ENCODE results near the gene CHD9NB.

The CHD9NB gene

DNA sequence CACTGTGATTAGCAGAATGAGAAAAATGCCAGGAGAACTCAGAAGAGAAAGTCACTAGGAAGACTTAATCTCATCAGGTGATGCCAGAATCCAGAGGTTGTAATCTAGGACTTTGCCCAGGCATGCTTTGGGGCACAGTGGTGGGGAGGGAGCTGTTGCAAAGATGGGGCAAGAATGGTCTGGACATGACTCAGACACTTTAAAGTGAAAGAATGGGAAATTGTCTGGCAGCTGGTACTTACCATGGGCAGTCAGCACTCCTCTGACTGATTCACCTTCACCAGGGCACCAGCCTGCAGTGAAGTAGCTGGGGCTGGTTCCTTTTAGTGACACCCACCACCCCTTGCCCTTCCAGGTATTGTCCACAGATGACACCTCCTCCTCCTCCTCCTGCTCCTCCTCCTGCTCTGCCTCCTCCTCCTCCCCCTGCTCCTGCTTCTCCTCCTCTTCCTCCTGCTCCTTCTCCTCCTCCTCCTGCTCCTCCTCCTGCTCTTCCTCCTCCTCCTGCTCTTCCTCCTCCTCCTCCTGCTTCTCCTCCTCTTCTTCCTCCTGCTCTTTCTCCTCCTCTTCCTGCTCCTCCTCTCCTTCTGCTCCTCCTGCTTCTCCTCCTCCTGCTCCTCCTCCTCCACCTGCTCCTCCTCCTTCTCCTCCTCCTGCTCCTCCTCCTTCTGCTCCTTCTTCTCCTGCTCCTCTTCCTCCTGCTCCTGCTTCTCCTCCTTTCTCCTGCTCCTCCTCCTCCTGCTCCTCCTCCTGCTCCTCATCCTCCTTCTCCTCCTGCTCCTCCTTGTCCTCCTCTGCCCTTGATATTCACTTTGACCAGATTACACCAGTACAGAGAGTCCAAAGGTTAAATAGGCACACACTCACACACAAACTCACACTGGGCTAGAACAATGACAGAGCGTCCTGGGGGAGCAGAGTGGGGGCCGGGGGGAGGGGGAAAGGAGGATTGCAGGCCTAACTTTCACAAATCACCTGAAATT, at the start of gene CHD9NB:
Gene CHD9NB, minus strand, starts transcription at position 379 of the 983 bp plus-strand sequence. CDS start 8,739 bp downstream, outside the sequence.
- no peak for DNase-seq

DNA sequence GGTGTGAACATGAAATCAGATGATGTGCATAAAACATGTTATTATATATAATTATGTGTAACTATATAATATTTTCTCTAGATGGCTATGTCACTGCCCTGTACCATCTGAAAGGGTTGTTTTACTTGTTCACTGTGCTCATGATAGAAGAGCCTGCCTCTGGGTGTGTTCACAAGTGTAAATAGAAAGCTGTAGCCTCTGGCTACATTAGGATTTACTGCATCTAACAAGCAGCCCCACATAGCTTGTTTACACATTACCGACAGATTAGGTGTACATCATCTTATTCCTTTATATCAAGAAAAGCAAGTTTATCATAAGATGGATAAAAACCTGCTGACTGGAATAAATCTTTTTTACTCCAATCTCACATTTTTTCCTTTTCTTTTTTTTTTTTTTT, 48.2 kb upstream of the CHD9NB start:
- DNase-seq, result no peak

DNA sequence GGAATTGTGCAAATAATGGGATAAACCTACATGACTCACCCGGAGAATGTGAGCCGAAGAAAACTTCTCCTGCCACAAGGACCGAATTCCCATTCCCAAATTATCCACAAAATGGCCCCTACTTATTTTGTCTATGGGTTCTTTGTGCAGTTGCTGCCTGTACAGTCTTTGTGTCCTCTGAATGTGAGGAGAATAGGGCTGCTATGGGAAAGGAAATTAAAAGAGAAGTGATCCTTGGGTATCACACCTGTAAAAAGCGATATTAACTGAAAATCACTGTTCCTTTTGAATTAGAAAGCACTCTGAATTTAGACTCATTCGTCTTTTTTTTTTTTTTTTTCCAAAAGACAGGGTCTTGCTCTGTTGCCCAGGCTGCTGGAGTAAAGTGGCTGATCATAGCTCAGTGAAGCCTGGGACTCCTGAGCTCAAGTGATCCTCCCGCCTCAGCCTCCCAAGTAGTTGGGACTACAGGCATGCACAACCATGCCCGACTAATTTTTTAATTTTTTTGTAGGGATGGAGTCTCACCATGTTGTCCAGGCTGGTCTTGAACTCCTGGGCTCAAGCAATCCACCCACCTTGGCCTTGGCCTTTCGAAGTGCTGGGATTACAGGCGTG, 47.5 kb upstream of the CHD9NB start:
- DNase-seq, result no peak

DNA sequence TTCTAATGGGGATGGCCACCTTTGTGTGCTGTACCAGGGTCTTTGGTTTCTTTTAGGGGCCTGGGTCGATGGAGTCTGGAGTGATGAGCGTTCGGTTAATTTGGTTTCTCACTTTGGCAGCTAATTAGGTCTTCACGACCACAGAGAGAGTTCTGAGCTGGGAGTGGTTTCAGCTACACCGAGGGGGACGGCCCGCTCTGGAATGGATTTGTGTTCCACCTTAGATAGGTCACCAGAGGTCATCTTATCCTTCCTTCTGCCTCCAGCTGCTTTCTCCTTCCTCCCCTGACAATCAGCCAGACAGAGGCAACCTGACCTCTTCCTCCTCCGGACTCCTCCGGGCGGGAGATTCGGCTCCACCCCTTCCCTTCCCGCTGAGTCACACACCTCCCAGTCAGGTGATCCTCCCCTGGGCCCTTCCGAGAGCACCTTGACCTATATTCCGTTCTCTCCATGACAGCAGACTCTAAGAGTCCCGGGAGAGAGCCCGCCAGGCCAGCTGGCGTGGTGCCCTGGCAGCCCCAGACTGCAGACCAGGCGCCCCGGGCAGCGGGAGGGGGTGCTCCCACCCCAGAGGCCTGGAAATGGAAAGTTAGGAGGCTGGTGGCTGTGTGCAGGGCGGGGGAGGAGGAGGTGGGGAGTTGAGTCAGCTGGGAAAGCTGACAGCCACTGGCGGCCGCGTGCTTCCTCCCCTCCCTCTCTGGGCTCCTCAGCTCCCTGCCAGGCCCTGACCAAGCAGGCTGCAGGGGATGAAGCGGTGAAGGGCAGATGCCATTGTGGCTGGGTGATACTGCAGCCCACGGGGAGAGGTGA, 46.8 kb upstream of the CHD9NB start:
- DNase-seq, result peak; percentile 54

DNA sequence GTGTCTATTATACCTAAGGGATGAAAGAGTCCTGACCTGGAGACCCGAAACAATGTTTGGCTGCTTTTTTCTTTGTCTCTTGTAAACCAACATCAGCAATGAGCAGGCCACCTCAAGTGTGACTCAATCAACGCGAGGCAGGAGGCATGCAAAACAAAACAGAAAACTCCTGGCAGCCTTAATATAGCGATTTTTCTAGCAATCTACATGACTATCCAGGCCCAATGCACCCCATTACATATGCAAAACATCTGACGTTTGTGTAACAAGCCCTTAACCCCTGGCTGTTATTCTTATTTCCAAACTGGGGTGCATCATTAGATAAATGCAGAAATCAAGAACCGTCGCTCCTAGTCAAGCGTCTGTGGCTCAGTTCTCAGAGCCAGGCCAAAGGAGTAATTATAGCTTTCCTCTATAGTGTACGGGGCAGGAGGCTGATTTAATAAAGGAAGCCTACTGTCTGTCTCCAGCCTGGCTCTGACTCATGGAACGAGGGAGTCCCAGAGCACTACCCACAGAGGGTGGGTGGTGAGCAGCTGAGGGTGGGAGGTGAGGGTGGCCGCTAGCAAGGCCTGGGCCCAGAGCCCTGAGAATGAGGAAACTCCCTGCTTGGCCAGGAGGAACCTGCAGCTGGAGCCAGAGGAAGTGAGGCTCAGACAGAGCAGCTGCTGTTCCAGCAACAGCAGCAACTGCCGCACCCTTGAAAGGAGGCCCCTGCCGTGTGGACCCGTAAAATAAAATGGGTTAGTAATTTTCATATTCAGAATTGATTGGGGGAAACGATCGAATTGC, 46.0 kb upstream of the CHD9NB start:
- peak; percentile 52 for DNase-seq

DNA sequence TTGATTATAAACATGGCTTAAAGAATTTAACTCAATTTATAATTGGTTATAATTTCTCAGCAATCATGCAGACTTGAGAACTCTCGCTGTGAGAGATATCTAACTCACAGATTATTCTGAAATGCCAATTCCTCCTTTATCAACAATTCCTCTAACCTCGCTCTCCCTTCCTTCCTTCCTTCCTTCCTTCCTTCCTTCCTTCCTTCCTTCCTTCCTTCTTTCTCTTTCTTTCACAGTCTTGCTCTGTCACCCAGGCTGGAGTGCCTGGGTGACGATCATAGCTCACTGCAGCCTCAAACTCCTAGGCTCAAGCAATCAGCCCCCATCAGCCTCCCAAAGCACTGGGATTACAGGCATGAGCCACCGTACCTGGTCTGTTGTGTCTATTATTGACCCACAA, 44.5 kb upstream of the CHD9NB start:
- no peak for DNase-seq

- DNase-seq, result peak; percentile 35
Observed at GRCh38 chr16:53094013-53094630, 41.4 kb upstream of the CHD9NB start.

GRCh38 chr16:53093162-53093744, 40.6 kb upstream of the CHD9NB start:
- DNase-seq, result no peak

- no peak for DNase-seq
Observed at GRCh38 chr16:53092284-53092683, 39.6 kb upstream of the CHD9NB start.

GRCh38 chr16:53091466-53092211, 38.9 kb upstream of the CHD9NB start:
- no peak for DNase-seq

- DNase-seq, result no peak
Observed at GRCh38 chr16:53090591-53091411, 38.1 kb upstream of the CHD9NB start.

DNA sequence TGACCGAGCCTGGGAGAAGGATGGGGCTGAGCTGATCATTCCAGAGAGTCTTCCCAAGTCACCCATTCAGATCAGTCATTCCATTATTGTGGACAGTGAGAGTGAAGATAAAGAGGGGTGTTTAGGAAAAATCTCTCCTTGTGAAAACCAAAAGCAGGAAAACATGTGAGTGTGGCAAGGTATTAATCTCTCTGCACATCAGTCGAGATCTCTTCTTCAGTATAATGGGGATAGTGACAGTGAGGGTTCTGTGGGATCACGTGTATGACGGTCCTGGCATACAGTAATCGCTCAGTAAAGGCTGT, 37.5 kb upstream of the CHD9NB start:
- DNase-seq, result no peak

DNA sequence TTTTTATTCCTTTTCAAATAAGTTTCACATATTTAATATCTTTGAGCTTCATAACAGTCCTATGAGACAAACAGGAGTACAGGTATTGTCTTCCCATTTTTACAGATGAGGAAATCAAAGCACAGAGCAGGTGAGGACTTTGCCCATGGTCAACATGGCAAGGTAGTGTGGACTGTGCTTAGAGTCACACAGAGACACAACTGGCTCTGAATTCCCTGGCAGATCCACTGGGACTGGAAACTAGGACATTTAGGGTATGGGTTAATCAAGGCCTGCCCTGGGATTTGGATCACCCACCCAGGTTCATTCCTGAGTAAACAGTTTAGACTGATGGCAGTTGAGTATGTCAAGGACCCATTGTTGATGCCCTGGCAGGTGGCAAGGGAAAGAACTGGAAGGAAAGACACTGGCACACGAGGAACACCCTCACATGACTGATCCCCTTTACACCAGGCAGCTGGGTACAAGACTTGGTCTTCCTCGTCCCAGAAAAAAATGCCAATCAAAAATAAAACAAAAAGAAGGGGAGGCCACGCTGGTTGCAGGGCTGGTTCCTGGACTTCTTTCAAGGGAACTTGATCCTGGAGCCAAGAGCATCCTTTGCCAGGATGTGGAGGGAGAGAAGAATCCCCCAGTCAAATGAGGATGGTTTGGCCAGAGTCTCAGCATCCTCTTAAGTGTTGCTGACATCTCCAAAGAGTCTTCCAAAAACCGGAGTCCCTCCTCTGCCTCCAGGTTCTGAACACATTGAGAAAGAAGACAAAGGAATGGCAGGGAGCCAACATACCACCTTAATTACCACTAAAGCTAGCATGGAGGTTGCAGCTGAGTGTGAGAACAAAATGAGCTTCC, 37.0 kb upstream of the CHD9NB start:
- DNase-seq, result no peak

- no peak for DNase-seq
Observed at GRCh38 chr16:53087101-53087500, 34.4 kb upstream of the CHD9NB start.

- DNase-seq, result no peak
Observed at GRCh38 chr16:53085931-53086421, 33.3 kb upstream of the CHD9NB start.

GRCh38 chr16:53085369-53085843, 32.7 kb upstream of the CHD9NB start:
- DNase-seq, result no peak

DNA sequence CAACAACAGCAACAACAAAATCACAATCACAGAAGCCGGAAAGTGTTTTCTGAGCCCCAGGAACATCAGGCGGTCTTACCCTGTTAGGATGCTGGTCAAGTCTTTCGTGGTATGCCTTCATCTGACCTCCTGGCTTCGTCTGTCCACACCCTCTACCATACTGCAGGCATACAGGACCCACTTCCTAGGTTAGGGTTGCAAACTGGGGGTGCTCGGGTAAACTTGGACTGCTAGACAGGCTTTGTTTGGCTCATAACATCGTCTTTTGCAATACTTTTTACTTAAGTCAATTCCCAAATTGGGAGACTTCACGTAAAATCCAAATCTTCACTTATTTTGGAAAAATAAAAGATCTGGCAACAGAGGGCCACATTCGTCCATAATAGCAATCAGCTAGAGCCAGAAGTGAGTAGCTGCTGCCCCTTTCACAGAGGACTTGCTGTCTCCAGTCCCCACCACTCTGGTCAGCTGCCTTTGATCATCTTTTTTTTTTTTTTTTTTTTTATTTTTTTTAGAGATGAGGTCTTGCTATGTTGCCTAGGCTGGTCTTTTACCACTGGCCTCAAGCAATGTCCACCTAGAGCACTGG, 32.1 kb upstream of the CHD9NB start:
- no peak for DNase-seq

- DNase-seq, result no peak
Observed at GRCh38 chr16:53084141-53084541, 31.4 kb upstream of the CHD9NB start.

Data from CD4-positive, alpha-beta T cell treated with Interleukin-21 for 1 hour (primary cell).